Hematopoietic multipotent progenitor cell treated with erythropoietin and hydrocortisone succinate and interleukin-3 and kit ligand, for 15 days (in vitro differentiated cells): Measurements from ENCODE around the gene IQCK.

ENCODE experiments used
- DNase-seq: peaks from one replicate; pipeline ENCODE4 v3.0.0-alpha.2; 2015; ENCODE audit warnings: low spot score

Gene IQCK

GRCh38 chr16:19837331-19837980, 119.4 kb downstream of the IQCK start:
- no peak for DNase-seq

- no peak for DNase-seq
These were observed 120.1 kb downstream of the IQCK start for GRCh38 chr16:19837984-19838707.

GRCh38 chr16:19840524-19841110, 122.5 kb downstream of the IQCK start:
- no peak for DNase-seq

DNA sequence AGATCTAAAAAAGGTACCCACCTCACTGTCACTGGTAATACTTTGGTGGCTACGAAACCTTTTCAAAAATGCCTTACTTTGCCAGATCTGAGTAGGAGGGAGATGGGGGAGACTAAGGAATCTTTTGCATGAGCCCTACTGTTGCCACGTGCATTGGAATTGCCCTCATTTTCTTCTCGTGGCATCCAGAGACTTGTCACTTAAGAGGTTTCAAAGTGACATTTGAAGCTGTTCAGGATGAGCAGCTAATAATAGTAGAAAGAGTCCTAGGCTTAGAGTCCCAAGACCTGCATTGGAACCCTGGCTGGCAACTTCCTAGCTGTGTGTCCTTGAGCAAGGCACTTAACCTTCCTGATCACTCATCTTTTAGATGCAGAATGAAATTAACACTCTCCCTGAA, 123.1 kb downstream of the IQCK start:
- DNase-seq = no peak

- no peak for DNase-seq
These were observed 124.5 kb downstream of the IQCK start for GRCh38 chr16:19842426-19843157.

DNA sequence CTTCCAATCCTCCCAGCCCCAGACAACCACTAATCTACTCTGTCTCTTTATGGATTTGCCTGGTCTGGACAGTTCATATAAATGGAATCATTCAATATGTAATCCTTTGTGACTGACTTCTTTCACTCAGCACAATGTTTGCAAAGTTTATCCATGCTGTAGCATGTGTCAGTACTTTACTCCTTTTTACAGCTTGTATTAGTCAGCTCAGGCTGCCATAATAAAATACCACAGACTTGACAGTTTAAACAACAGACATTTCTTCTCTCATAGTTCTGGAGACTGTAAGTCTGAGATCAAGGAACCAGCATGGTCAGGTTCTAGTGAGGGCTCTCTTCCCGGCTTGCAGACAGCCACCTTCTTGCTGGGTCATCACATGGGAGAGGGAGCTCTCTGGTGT, 125.3 kb downstream of the IQCK start:
- no peak for DNase-seq

DNA sequence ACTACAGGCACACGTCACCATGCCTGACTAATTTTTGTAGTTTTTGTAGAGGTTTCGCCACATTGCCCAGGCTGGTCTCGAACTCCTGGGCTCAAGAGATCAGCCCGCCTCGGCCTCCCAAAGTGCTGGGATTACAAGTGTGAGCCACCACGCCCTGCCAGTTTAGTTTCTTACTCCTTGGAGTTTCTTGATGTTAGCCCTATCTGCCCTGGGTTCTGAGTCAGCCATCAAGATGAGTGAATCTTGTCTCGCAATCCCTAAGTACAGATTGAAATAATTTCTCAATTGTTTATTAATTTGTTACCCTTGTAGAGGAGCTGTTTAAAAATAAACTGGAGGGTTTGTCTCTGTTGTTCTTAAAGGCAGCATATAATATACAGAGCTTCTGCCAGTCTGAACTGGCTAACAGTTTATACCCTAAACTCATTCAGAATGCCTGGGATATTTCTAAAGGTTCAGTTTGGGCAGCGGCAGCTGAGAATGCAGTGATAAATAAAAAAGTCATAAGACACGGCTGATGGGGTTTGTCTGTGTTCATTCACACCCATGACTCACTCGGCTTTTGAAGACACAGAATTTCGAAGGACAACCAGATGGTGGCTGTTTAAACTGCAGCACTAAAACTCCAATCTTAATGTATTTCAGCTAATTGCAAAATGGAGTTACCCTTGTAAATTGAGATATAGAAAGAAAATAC, 127.0 kb downstream of the IQCK start:
- no peak for DNase-seq

DNA sequence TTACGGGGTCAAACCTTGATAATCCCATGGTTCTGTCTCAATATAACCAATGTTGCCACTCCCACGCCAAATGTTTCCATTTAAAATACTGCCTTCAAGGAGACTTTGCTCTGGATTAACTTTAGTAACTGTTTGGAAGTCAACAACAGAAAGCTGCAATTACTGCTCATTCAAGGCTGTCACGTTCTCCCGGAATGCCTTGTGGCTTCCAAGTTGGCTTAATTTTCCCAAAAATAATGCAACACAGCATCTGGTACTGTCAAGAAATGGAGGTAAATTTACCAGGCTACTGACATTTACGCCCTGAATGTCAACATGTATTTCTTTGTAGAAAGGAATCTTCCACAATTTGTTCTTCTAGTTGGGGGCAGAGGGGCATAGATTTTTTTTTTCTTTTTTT, 128.4 kb downstream of the IQCK start:
- DNase-seq = no peak

- DNase-seq = no peak
These were observed 130.7 kb downstream of the IQCK start for GRCh38 chr16:19848756-19849155.

GRCh38 chr16:19850131-19850817, 132.2 kb downstream of the IQCK start:
- no peak for DNase-seq

DNA sequence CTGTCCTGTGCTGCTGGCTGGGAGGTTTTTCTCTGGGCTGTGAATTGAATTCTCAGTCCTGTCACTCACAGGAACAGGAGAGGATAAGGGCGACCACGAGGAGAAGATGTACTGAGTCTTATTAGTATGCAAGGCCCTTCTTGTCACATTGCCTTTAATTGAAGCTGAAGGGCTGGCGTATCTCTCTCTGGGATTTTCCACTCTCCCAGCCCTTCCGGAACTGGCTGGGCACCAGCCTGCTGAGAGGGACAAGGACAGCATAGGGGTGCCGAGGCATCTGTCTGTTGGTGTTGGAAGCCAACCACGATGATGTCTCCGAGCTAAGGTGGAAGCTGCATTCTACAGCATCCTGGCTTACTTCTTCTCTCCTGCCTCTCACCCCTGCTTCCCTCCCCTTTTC, 133.4 kb downstream of the IQCK start:
- DNase-seq = no peak

DNA sequence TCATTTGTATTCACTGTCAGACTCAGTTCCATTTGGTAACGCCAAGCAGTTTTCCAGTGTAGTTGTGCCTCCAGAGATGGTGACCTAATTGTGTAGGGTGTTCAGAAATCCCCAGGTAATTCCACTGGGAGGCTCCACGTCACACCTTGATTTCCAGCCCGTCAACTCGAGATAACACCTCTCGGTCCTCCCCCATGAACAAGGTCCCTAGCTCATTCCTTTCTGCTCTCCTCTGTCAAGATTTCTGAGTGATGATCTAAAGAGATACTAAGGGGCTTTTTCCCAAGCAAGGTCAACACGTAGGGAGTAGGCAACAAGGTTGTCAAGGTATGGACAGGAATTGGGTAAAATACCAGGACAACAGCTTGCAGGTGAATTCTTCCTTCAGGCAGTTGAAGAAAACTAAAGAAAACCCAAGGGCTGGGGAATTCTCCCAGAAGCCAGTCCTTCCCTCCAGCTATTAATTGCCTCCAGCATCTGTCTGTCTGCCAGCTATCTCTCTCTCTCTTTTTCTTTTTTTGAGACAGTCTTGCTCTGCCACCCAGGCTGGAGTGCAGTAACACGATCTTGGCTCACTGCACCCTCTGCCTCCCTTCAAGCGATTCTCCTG, 135.2 kb downstream of the IQCK start:
- DNase-seq = no peak

DNA sequence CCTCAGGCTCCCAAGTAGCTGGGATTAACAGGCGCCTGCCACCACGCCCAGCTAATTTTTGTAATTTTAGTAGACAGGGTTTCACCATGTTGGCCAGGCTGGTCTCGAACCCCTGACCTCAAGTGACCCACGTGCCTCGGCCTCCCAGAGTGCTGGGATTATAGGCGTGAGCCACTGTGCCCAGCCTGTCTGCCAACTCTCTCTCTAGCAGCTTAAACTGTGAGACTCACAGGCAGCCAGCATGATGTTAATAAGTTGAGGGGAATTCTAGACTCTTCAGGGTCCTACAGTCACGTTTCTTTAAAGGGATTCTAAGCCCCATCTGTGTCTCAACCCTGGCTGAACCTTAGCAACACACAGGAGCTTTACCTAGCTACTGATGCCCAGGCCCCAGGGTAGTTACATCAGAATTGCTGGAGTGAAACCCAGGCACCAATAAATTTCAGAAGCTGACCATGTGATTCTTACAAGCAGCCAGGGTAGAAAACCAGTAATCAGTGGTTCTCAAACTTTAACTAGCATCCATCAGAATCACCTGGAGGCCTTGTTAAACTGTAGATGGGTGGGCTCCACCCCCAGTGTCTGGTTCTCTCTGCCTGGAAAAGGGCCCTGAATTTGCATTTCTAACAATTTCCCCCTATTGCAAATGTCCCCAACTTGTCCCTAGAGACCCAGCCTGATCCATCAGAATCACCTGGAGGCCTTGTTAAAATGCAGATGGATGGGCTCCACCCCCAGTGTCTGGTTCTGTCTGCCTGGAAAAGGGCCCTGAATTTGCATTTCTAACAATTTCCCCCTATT, 135.9 kb downstream of the IQCK start:
- DNase-seq = no peak

- DNase-seq = no peak
These were observed 136.4 kb downstream of the IQCK start for GRCh38 chr16:19854543-19854876.

DNA sequence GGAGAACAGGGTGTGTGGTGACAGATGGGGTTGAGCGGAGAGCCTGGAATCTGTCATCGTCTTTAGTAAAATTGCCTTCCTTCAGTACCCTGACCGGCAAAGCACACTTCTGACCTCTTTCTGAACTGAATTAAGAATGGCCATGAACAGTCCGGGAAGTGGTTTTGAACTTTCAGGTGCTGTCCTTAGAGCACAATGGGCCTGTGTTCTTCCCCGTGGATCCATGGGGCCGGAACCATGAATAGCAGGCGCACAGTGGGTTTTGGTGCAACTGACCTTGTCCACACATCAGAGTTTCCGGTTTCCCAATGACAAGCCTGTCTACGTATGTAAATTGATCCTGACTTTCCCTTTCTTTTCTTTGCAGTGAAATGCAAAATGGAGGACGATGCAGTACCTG, 138.0 kb downstream of the IQCK start:
- DNase-seq = no peak

- no peak for DNase-seq
These were observed 139.7 kb downstream of the IQCK start for GRCh38 chr16:19857593-19858339.

DNA sequence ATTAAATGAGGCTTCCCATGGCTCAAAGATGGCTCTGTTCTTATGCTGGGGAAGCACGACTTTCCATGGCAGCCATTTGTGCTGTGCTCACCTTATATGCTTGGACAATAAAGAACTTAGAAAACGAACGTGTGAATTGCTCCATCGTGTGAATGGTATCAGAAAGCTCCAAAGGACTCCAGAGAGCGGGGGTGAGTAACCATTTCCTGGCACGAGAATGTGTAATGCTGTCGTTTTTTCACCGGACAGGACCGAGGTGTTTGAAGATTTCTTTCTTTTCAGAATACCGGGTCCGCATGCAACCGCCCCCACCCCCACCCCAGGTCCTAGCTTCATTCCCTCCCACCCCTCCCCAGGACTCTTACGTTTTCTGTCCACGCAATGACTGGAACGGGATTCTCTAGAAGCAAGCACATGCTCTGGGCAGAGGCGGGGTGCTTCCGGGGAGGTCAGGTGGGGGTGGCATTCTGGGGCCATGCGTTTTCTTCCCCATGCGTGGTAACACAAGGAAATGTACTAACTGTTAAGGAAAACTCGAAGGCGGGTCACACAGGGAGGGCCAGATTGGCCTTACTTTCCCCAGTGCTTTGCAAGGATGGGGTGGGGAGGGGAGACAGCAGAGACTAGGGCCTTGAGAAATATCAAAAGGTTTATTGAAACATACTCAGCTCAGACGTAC, 140.4 kb downstream of the IQCK start:
- no peak for DNase-seq

GRCh38 chr16:19859166-19859565, 141.1 kb downstream of the IQCK start:
- DNase-seq = no peak

DNA sequence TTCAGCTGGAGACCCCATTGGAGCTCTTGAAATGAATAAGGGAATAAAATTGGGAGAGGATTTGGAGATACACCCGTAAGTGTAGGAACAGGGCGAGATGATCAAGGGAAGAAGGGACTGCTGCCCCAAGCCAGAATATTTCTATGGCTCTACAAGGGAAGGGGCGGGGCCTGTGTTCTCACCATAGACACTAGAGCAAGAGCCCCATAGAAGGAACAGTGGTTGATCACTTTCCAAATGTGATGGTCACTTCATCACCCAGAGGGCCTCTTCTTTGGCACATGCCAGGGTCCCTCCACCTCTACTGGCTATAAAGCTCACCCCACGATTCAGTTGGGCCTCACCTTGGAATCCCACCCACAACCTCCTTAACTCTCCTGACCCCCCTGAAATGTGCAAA, 141.5 kb downstream of the IQCK start:
- no peak for DNase-seq
